GM21825 (cell line): ENCODE results near the gene ENO1.
"Not testable (repeated sequence)": the region's sequence is repeated elsewhere in the genome, so short reads cannot be mapped to it uniquely, and the experiment has no call there.

Experiments used
- ATAC-seq: cut with Tn5 transposase; IDR thresholded peaks from one replicate; pipeline ENCODE4 v1.9.1; 2021; ENCODE audit warnings: mild to moderate bottlenecking, moderate library complexity; ENCODE audit not compliant: unreplicated experiment

Gene ENO1

GRCh38 chr1:8848663-8849386 is 29.7 kb downstream of the ENO1 start:
- ATAC-seq, result peak; percentile 68

- no peak for ATAC-seq
Observed at GRCh38 chr1:8847990-8848389, 30.5 kb downstream of the ENO1 start.

DNA sequence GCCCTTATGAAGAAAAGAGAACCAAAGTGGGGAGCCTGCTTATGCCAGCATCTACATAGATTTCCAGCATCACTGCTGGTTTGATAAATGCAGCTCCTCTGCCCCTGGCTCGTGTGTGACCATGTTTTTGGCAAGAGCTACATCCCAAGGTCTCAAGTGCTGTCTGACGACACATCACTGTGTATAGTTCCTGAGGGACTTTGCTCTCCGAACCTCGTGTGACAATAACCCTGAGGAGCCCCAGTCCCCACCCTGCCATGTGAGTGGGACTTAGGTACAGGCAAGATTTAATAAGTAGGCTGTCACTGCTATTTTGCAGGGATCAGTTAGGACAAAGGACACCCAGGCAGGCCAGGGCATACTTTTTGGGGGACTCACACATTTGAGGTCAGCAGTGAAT is 32.2 kb downstream of the ENO1 start:
- ATAC-seq, result no peak

DNA sequence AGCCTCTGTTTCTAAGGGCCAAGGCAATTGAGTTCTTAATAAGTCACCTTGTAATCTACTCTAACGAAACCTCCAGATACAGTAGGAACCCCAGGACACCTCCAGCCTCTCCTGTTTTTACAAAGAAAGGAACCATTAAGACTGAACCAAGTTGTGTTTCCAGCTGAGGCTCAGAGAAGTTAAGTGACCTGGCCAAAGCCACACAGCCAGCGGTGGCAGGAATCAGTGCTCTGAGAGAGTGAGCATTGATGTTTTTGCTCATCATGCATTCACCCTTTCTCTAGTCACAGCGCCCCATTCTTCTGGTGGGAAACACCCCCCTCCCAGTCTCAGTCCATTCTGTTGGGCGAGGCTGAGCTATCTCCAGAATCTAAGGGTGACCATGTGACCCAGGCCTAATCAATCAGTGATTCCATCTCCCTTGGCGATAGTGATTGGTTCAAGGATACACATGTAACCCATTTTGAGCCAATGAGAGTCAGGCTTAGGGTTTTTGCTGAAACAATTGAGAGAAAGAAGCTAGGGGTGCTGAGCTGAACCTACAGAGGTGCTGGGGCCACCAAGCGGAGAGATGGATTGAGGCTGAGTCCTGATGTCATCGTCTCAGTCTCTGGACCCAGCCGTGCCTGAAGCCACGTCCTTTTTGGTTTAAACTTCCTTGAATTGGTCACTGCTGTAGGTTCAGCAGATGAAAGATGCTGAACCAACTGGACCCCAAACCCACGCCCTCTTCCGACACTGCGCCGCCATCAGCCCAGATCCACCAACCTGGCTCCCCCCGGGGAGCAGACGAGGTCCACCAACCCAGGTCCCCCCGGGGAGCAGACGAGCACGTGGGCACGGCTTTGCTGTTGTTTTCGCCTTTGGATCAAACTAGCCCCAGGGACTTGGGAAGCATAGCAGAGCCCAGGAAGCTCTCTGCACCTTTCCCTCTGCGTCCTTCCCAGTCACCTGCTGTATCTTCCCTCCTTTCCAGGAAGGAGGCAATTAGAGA is 33.1 kb downstream of the ENO1 start:
- ATAC-seq, result no peak

DNA sequence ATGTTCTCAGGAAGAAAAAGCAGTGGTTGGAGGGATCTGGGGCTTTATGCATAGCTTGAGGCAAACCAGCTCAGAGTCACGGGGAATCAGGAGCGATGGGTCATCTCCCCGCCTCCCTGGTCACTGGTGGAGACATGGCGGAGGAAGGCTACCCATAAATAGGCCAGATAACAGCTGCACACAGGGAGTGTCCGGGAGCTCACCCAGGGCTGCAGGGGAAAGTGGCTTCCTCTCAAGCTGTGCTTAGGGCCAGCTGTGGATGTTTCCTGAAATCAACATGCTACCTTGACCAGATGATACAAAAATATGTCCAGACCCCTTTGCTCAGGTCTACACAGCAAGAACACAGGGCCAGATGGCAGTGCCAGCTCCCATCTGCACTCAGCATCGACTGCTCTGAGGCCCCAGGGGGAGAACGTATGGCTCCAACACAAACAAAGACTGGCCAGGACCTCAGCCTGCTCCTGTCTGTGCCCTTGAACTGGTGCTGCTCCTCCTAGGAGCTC is 33.9 kb downstream of the ENO1 start:
- ATAC-seq, result no peak

- no peak for ATAC-seq
Observed at GRCh38 chr1:8841395-8841794, 37.1 kb downstream of the ENO1 start.

GRCh38 chr1:8839990-8840389 is 38.5 kb downstream of the ENO1 start:
- ATAC-seq, result no peak

GRCh38 chr1:8835941-8836643 is 42.4 kb downstream of the ENO1 start:
- ATAC-seq, result no peak

- ATAC-seq, result no peak
Observed at GRCh38 chr1:8831340-8831739, 47.1 kb downstream of the ENO1 start.

GRCh38 chr1:8830732-8831131 is 47.8 kb downstream of the ENO1 start:
- not testable (repeated sequence) for ATAC-seq

GRCh38 chr1:8825985-8826481 is 52.5 kb downstream of the ENO1 start:
- ATAC-seq, result no peak

- no peak for ATAC-seq
Observed at GRCh38 chr1:8823295-8823664, 55.2 kb downstream of the ENO1 start.

- no peak for ATAC-seq
Observed at GRCh38 chr1:8822373-8823294, 55.9 kb downstream of the ENO1 start.

- ATAC-seq, result no peak
Observed at GRCh38 chr1:8821084-8821483, 57.4 kb downstream of the ENO1 start.

- not testable (repeated sequence) for ATAC-seq
Observed at GRCh38 chr1:8818789-8819188, 59.7 kb downstream of the ENO1 start.

DNA sequence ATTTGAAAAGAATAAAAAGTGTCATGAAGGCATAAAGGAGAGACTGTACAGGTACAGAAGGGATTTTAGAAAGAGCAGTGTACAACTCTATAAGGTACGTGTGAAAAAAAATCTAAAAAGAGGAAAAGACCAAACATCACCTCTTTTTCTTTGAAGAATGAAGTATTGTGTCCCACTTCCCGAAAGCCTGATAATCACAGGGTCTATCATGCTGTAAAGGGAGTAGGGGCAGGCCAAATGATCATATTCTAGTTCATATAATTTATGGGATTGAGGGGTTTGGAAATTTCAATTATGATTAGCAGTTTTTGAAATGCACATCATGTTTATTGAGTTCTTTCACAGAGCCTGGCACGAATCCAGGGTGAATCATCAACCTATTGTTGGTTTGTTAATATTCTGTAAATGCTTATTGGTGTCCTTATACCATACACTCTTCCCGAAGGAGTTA is 60.1 kb downstream of the ENO1 start:
- ATAC-seq, result no peak

DNA sequence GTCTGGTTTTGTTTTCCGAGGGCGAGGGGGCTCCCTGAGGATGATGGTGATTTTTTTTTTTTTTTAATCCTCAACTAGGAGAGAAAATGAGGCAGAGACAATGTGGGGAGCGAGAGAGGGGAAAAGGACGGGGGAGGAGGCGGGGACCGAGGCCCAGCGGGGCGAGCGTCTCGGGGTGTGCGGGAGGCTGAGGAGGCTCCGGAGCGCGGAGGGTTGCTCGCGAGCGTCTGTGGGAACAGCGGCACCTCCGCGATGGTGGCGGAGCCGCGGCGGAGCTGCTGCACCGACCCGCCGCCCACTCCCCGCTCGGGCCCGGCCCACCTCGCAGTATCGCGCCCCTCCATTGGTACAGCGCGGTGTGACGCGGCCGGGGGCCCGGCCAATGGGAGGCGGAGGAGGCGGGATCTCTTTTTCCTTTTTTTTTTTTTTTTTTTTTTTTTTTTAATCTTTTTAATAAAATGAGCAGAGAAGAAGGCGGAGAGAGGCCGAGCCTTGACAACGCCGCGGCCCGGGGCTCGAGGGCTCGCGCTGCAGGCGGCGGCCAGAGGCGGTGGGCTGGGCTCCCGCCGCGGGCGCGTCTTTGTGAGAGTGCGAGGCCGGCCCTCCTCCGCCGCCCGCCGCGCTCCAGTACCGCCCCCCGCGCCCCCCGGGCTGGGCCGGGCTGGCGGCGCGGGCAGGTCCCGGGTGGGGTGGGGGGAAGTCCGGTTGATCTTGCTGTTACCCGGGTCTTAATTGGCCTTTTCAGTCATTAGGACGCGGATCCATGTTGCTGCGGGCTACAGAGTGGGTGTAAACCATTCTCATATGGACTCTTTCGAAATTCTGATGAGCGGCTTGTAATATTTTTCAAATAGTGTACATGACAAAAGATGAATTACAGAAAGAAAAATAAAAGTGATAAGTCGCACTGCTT is 60.8 kb downstream of the ENO1 start, which contains the start of gene RERE:
TSS of gene RERE (minus strand) at position 229 of the 913 bp plus-strand sequence.
- ATAC-seq, result peak; percentile 89

- peak; percentile 28 for ATAC-seq
Observed at GRCh38 chr1:8816831-8817411, 61.6 kb downstream of the ENO1 start.
